Glutamatergic neuron (in vitro differentiated cells): ENCODE measurements around the gene NME1. TPM values are rescaled to one million over a fixed set of nuclear protein-coding genes. Genes with fewer than 3 reads are reported as not detected.

Source experiments
- DNase-seq: peaks from one replicate; pipeline ENCODE4 v3.0.0; 2022
- H3K27ac Mint-ChIP-seq: one replicate; pipeline ENCODE4 v1.8.0; 2020; ENCODE audit warnings: mild to moderate bottlenecking, mixed read lengths, inconsistent platforms; ENCODE audit not compliant: unreplicated experiment
- H3K27me3 Mint-ChIP-seq: one replicate; pipeline ENCODE4 v1.8.0; 2020; ENCODE audit warnings: mild to moderate bottlenecking, moderate library complexity, mixed read lengths, inconsistent platforms; ENCODE audit not compliant: unreplicated experiment
- H3K36me3 Mint-ChIP-seq: one replicate; pipeline ENCODE4 v1.8.0; 2020; ENCODE audit warnings: mild to moderate bottlenecking, mixed read lengths, inconsistent platforms; ENCODE audit not compliant: unreplicated experiment
- H3K4me1 Mint-ChIP-seq: one replicate; pipeline ENCODE4 v1.8.0; 2020; ENCODE audit warnings: mild to moderate bottlenecking, low read depth, mixed read lengths, inconsistent platforms; ENCODE audit not compliant: unreplicated experiment
- H3K4me3 Mint-ChIP-seq: one replicate; pipeline ENCODE4 v1.8.0; 2020; ENCODE audit warnings: mild to moderate bottlenecking, mixed read lengths, inconsistent platforms; ENCODE audit not compliant: unreplicated experiment
- H3K9me3 Mint-ChIP-seq: one replicate; pipeline ENCODE4 v1.8.0; 2020; ENCODE audit warnings: mild to moderate bottlenecking, moderate library complexity, mixed read lengths, inconsistent platforms; ENCODE audit not compliant: unreplicated experiment
- total RNA-seq: library from RNA; stranded (reverse); fragmentation: NEBNext Ultra II Directional; extraction: Animal tissue kit (Norgen Biotek cat#: 25700); gene quantifications from one replicate; pipeline ENCODE4 v1.2.1, GENCODE V29; 2021; ENCODE audit not compliant: unreplicated experiment
- TF ChIP-seq, protein P1 (sequence below): fragments of 200-600 bp; sonication (generic); IDR thresholded peaks from one replicate; pipeline ENCODE4 v1.5.0; 2021; ENCODE audit not compliant: partially characterized antibody, unreplicated experiment

NME1 gene
- total RNA-seq, 1 donor from 2014 or later = 125 TPM

DNA sequence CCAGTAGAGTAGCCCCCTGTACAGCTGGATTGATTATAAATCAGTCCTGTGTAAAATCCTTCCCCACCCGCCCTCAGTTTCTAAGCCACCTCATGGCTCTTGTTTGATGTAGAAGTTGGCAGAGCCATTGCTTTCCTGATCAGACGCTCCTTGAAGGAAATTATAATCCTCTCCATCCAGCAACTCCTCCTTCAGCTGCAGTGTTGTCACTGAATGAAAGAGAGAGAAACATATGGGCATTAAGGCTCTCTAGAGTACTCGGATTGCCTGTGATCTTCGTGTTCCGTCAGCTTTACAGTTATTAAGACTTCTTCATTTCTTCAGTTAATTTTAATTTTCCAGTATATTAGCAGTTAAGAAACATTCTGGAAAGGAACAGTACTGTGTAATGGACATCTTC lies 27.1 kb downstream of the NME1 start:
- DNase-seq = no peak
- Mint-ChIP-seq H3K36me3 (no peaks in the 10 kb centered on the region), H3K27me3 (no peaks in the 10 kb centered on the region), H3K9me3 (no peaks in the 10 kb centered on the region), H3K4me1 (no peaks in the 10 kb centered on the region), H3K27ac (no peak overlapping the region), H3K4me3 (no peak overlapping the region)
- TF ChIP-seq, protein P1, sequence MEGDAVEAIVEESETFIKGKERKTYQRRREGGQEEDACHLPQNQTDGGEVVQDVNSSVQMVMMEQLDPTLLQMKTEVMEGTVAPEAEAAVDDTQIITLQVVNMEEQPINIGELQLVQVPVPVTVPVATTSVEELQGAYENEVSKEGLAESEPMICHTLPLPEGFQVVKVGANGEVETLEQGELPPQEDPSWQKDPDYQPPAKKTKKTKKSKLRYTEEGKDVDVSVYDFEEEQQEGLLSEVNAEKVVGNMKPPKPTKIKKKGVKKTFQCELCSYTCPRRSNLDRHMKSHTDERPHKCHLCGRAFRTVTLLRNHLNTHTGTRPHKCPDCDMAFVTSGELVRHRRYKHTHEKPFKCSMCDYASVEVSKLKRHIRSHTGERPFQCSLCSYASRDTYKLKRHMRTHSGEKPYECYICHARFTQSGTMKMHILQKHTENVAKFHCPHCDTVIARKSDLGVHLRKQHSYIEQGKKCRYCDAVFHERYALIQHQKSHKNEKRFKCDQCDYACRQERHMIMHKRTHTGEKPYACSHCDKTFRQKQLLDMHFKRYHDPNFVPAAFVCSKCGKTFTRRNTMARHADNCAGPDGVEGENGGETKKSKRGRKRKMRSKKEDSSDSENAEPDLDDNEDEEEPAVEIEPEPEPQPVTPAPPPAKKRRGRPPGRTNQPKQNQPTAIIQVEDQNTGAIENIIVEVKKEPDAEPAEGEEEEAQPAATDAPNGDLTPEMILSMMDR = no peak

DNA sequence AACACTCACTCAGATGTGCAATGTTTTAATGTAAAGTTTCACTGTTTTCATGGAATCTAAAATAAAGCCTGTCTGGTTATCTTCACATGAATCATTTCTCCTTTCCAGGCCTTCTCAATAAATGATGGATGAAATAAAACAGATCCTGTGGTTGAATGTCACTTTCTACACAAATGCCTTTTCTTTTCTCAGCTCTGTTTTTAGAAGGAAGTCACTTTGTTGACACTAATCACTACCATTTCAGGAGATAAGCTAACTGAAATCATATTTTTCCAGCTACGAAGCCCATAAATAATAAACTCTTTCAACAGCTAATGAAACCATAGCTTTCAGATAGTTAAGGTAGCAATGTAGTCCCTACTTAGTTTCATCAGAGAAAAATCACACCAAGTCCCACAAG lies 30.8 kb downstream of the NME1 start:
- Mint-ChIP-seq H3K4me3 (no peak overlapping the region), H3K4me1 (no peaks in the 10 kb centered on the region), H3K27me3 (no peaks in the 10 kb centered on the region), H3K36me3 (no peaks in the 10 kb centered on the region), H3K27ac (no peak overlapping the region), H3K9me3 (no peaks in the 10 kb centered on the region)
- TF ChIP-seq, protein P1 = no peak
- no peak for DNase-seq

DNA sequence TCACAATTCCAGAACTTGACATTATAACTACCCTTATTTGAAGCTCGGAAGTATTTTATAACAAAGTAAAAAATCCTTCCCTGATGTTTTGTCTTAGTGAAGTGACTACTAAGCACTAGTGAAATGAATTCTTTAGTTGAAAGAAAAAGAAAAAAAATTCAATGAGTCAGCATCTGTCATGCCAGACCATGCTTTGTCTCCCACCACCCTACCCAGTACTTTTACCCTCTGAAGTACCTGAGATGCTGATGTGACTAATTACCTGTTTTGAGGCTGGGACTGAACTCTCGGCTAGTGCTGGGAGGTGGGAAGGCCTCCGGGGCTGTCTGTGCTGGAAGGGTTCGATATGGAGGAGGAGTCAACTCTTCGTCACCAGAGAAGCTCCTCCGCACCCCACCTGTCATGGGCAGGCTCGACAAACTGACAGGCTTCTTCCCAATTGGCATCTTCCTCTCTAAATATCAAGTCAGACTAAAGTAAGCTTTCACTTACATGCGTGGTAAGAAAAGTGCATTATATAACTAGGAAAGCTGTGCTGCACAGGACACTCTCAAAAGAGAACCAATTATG lies 32.5 kb downstream of the NME1 start:
- DNase-seq = no peak
- no peaks in the 10 kb centered on the region for H3K9me3 Mint-ChIP-seq
- no peak overlapping the region for H3K27ac Mint-ChIP-seq
- no peaks in the 10 kb centered on the region for H3K4me1 Mint-ChIP-seq
- TF ChIP-seq, protein P1 = no peak
- no peaks in the 10 kb centered on the region for H3K36me3 Mint-ChIP-seq
- no peak overlapping the region for H3K4me3 Mint-ChIP-seq
- no peaks in the 10 kb centered on the region for H3K27me3 Mint-ChIP-seq

DNA sequence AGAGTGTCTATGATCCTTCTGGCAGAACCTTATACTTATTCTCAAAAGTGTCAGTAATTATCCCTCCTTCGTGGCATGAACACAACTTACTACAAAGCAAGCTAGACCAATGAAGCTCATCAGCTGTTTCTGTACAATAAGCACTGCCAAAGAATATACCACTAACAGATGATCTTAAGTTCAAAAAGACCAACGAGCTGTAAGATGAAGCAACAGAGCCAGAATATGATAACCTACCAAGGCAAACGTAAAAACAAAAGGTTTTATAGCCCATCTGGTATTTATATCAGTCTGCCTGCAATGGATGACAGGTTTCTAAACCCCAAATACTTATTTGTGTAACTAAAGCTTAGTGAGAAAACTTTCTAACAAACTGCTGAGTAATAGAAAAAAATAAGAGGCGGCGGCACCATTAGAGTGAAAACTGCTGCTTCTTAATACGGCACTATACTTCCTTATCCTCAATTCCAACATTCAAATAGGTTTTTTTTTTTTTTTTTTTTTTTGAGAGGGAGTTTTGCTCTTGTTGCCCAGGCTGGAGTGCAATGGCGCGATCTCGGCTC lies 35.0 kb downstream of the NME1 start:
- H3K27me3 Mint-ChIP-seq = no peaks in the 10 kb centered on the region
- H3K9me3 Mint-ChIP-seq = no peaks in the 10 kb centered on the region
- H3K4me3 Mint-ChIP-seq = no peak overlapping the region
- no peaks in the 10 kb centered on the region for H3K4me1 Mint-ChIP-seq
- DNase-seq = no peak
- H3K27ac Mint-ChIP-seq = no peak overlapping the region
- H3K36me3 Mint-ChIP-seq = no peaks in the 10 kb centered on the region
- TF ChIP-seq, protein P1 = no peak

DNA sequence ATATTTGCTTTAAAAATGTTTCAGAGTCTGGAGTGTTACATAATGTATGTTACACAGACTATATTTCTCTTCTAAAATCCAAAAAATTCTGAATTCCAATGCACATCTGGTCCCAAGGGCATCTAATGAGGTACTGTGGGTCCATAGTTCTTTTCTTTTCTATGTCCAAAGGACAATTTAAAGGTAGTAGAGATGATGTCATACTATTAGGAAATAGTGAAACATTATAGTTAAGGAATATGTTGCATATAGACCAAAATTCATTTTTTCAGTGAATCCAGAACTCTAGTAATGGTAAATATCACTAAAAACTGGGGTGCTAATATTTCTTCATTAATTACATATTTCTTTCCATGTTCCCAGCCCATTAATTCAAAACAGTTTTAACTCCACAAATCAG lies 35.8 kb downstream of the NME1 start:
- TF ChIP-seq, protein P1 = no peak
- Mint-ChIP-seq H3K4me1 (no peaks in the 10 kb centered on the region), H3K4me3 (no peak overlapping the region), H3K27me3 (no peaks in the 10 kb centered on the region), H3K9me3 (no peaks in the 10 kb centered on the region), H3K27ac (no peak overlapping the region), H3K36me3 (no peaks in the 10 kb centered on the region)
- DNase-seq = no peak
